Breast epithelium (tissue), 4 donors: Measurements from ENCODE around the gene FTO. TPM values are rescaled to one million over a fixed set of nuclear protein-coding genes. Genes with fewer than 3 reads are reported as not detected.

Experiments used
- DNase-seq, 2 donors: peaks; one replicate each; pipeline ENCODE4 v3.0.0-alpha.2; 2019; ENCODE audit warnings: low spot score in 2 of 2
- H3K27ac ChIP-seq, 2 donors: fragments of 200-600 bp; sonication (generic) in 1 of 2; one replicate each; pipeline ENCODE4 v1.5.1; 2016 to 2019; ENCODE audit warnings: mild to moderate bottlenecking in 1 of 2
- H3K27me3 ChIP-seq, 2 donors: fragments of 200-600 bp; sonication (generic) in 1 of 2; one replicate each; pipeline versions ENCODE4 v1.5.1 to v1.6.0; 2017 to 2019; ENCODE audit warnings: control low read depth in 1 of 2, mild to moderate bottlenecking in 1 of 2
- H3K36me3 ChIP-seq: fragments of 200-600 bp; one replicate; pipeline ENCODE4 v1.5.1; 2019
- H3K4me1 ChIP-seq, 2 donors: fragments of 200-600 bp; sonication (generic); one replicate each; pipeline ENCODE4 v1.5.1; 2016 to 2019; ENCODE audit warnings: control low read depth in 1 of 2
- H3K4me3 ChIP-seq, 3 donors: fragments of 200-600 bp; sonication (generic); 1 replicate in 2 of 3; 2 replicates in 1 of 3; pipeline ENCODE4 v1.5.1; 2016 to 2019; ENCODE audit warnings: mild to moderate bottlenecking in 3 of 3, moderate library complexity in 2 of 3
- H3K9me3 ChIP-seq, 2 donors: fragments of 200-600 bp; sonication (generic) in 1 of 2; one replicate each; pipeline ENCODE4 v1.5.1; 2016 to 2019; ENCODE audit warnings: control low read depth in 1 of 2
- POLR2A ChIP-seq: fragments of 450-650 bp; IDR thresholded peaks from one replicate; pipeline ENCODE4 v1.6.1; 2016; ENCODE audit warnings: antibody characterized with exemption, mild to moderate bottlenecking, moderate library complexity
- POLR2AphosphoS5 ChIP-seq, 3 donors: sonication (generic); formaldehyde crosslinking; IDR thresholded peaks; one replicate each; pipeline ENCODE4 v1.6.1; 2017; ENCODE audit warnings: antibody characterized with exemption in 3 of 3
- intact Hi-C: fragments of 100-400 bp; cut with DNase I; formaldehyde crosslinking; loops from one replicate; pipeline ENCODE4 v1.15.1; 2023; ENCODE audit warnings: low total_unique reads
- total RNA-seq, 3 donors: library from RNA; depleted of rRNA; stranded (reverse); fragments of >200 nt; gene quantifications; one replicate each; pipeline ENCODE4 v1.1.0, GENCODE V29; 2016
- TF ChIP-seq, protein P1 (sequence below), 3 donors: fragments of 450-650 bp; IDR thresholded peaks; one replicate each; pipeline ENCODE4 v1.5.1; 2016 to 2017; ENCODE audit warnings: antibody characterized with exemption in 3 of 3, mild to moderate bottlenecking in 3 of 3, moderate library complexity in 3 of 3

Gene FTO
- total RNA-seq, 3 donors from 2014 or later: 109 to 193 (median 174) TPM

GRCh38 chr16:54135361-54136275, 431.7 kb downstream of the FTO start:
- no peaks in the 10 kb centered on the region for H3K36me3 ChIP-seq
- H3K4me1 ChIP-seq: no peaks in the 10 kb centered on the region
- no peak overlapping the region for H3K4me3 ChIP-seq
- TF ChIP-seq, protein P1, sequence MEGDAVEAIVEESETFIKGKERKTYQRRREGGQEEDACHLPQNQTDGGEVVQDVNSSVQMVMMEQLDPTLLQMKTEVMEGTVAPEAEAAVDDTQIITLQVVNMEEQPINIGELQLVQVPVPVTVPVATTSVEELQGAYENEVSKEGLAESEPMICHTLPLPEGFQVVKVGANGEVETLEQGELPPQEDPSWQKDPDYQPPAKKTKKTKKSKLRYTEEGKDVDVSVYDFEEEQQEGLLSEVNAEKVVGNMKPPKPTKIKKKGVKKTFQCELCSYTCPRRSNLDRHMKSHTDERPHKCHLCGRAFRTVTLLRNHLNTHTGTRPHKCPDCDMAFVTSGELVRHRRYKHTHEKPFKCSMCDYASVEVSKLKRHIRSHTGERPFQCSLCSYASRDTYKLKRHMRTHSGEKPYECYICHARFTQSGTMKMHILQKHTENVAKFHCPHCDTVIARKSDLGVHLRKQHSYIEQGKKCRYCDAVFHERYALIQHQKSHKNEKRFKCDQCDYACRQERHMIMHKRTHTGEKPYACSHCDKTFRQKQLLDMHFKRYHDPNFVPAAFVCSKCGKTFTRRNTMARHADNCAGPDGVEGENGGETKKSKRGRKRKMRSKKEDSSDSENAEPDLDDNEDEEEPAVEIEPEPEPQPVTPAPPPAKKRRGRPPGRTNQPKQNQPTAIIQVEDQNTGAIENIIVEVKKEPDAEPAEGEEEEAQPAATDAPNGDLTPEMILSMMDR (IDR thresholded peaks at IDR 0.05): no peak
- TF ChIP-seq POLR2A (no peak), POLR2AphosphoS5 (IDR thresholded peaks at IDR 0.05) (no peak)
- intact Hi-C loops: no loop called here
- no peak overlapping the region for H3K27ac ChIP-seq
- H3K9me3 ChIP-seq: no peaks in the 10 kb centered on the region
- DNase-seq: no peak
- H3K27me3 ChIP-seq: no peaks in the 10 kb centered on the region

DNA sequence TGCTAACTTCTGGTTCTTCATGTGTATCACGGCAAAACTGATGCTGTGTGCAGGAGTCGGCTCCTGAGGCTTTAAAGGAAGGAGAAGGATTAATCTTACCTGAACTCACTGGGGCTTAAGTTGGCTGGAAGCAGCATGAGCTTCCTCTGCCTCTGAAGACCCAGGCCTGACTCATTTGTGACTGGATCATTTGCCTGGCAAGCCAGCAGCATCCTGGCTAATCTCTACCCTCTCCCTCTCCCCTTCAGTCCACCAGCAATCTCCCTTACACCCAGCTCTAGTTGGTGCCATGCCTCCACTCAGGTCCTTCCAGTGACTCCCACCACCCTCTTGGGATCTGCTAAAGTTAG, 432.3 kb downstream of the FTO start:
- H3K36me3 ChIP-seq: no peaks in the 10 kb centered on the region
- H3K4me1 ChIP-seq: no peaks in the 10 kb centered on the region
- intact Hi-C loops: no loop called here
- H3K27me3 ChIP-seq: no peaks in the 10 kb centered on the region
- TF ChIP-seq POLR2AphosphoS5 (IDR thresholded peaks at IDR 0.05): no peak
- no peak for TF ChIP-seq POLR2A
- TF ChIP-seq, protein P1 (IDR thresholded peaks at IDR 0.05): no peak
- DNase-seq: no peak
- H3K27ac ChIP-seq: no peak overlapping the region
- no peaks in the 10 kb centered on the region for H3K9me3 ChIP-seq
- H3K4me3 ChIP-seq: no peak overlapping the region

- Histone ChIP-seq H3K36me3 (no peaks in the 10 kb centered on the region), H3K27ac (no peak overlapping the region), H3K4me1 (no peaks in the 10 kb centered on the region), H3K9me3 (no peaks in the 10 kb centered on the region), H3K27me3 (no peaks in the 10 kb centered on the region), H3K4me3 (no peak overlapping the region)
- intact Hi-C loops: no loop called here
- DNase-seq: no peak
- TF ChIP-seq, protein P1 (IDR thresholded peaks at IDR 0.05): no peak
- TF ChIP-seq POLR2A: no peak
- no peak for TF ChIP-seq POLR2AphosphoS5 (IDR thresholded peaks at IDR 0.05)
These were observed 436.3 kb downstream of the FTO start for GRCh38 chr16:54140057-54140787.

- Histone ChIP-seq H3K4me3 (no peak overlapping the region), H3K27me3 (no peaks in the 10 kb centered on the region), H3K36me3 (no peaks in the 10 kb centered on the region), H3K9me3 (no peaks in the 10 kb centered on the region), H3K27ac (no peak overlapping the region), H3K4me1 (no peaks in the 10 kb centered on the region)
- intact Hi-C loops: no loop called here
- no peak for DNase-seq
- TF ChIP-seq POLR2AphosphoS5 (IDR thresholded peaks at IDR 0.05) (no peak), POLR2A (no peak)
- TF ChIP-seq, protein P1 (IDR thresholded peaks at IDR 0.05): no peak
These were observed 436.8 kb downstream of the FTO start for GRCh38 chr16:54140788-54141136.

- Histone ChIP-seq H3K9me3 (no peaks in the 10 kb centered on the region), H3K36me3 (no peaks in the 10 kb centered on the region), H3K4me1 (no peaks in the 10 kb centered on the region), H3K27me3 (no peaks in the 10 kb centered on the region), H3K4me3 (no peak overlapping the region), H3K27ac (no peak overlapping the region)
- TF ChIP-seq POLR2A (no peak), POLR2AphosphoS5 (IDR thresholded peaks at IDR 0.05) (no peak)
- TF ChIP-seq, protein P1 (IDR thresholded peaks at IDR 0.05): no peak
- intact Hi-C loops: no loop called here
- DNase-seq: no peak
These were observed 438.8 kb downstream of the FTO start for GRCh38 chr16:54142787-54143186.
